Measurements from ENCODE around the gene CEP57L1. TPM values are rescaled to one million over a fixed set of nuclear protein-coding genes. Genes with fewer than 3 reads are reported as not detected.
"Not testable (repeated sequence)": the region's sequence is repeated elsewhere in the genome, so short reads cannot be mapped to it uniquely, and the experiment has no call there.

Gene CEP57L1
- polyA plus RNA-seq, 4 donors, result 3.0 to 11.3 (median 8.4) TPM

DNA sequence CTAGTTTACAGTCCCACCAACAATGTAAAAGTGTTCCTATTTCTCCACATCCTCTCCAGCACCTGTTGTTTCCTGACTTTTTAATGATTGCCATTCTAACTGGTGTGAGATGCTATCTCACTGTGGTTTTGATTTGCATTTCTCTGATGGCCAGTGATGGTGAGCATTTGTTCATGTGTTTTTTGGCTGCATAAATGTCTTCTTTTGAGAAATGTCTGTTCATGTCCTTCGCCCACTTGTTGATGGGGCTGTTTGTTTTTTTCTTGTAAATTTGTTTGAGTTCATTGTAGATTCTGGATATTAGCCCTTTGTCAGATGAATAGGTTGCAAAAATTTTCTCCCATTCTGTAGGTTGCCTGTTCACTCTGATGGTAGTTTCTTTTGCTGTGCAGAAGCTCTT is 53.4 kb downstream of the CEP57L1 start:
- not testable (repeated sequence) for H3K9me3 ChIP-seq (ENCODE audit: control insufficient read depth in 2 of 2, insufficient read depth in 1 of 2, low read depth in 1 of 2, low read length in 1 of 2); FAIRE-seq; H3K27ac ChIP-seq (ENCODE audit: low read depth in 1 of 3, low read length in 2 of 3); H3K4me3 ChIP-seq (ENCODE audit: low read depth in 1 of 3, low read length in 3 of 3); H3K36me3 ChIP-seq (ENCODE audit: control insufficient read depth in 3 of 3, insufficient read depth in 2 of 3, low read depth in 1 of 3, low read length in 3 of 3); DNase-seq; H3K27me3 ChIP-seq (ENCODE audit: control insufficient read depth in 3 of 3, insufficient read depth in 3 of 3, low read length in 3 of 3); H3K4me1 ChIP-seq (ENCODE audit: control insufficient read depth in 3 of 3, insufficient read depth in 2 of 3, low read depth in 1 of 3, low read length in 2 of 3)
- 93 to 100% (median 100%) methylated on average over 1 of the region's 1 CpG for WGBS, 3 donors

DNA sequence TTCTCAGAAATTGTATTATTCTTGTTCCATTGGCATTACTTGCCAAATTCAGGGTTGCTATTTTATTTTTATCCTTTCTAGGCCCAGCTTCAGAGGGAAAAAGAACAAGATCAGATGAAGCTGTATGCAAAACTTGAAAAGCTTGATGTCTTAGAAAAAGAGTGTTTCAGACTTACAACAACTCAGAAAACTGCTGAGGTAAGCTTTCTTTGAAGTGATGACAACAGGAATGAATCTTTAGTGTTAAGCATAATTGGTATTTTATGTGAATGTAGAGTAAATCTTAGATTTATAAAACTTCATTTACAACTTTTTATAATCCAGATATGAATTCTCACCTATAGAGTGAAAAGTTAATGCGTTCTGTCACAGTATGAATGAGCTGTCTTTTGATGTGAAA is 58.4 kb downstream of the CEP57L1 start:
- no peaks in the 10 kb centered on the region for H3K27me3 ChIP-seq (ENCODE audit: control insufficient read depth in 3 of 3, insufficient read depth in 3 of 3, low read length in 3 of 3)
- H3K36me3 ChIP-seq (ENCODE audit: control insufficient read depth in 3 of 3, insufficient read depth in 2 of 3, low read depth in 1 of 3, low read length in 3 of 3), result peaks cover 0 to 7% (median 0%) of the 10 kb centered on the region in 3 donors
- no peak overlapping the region for H3K4me3 ChIP-seq (ENCODE audit: low read depth in 1 of 3, low read length in 3 of 3)
- no peak overlapping the region for H3K27ac ChIP-seq (ENCODE audit: low read depth in 1 of 3, low read length in 2 of 3)
- no peaks in the 10 kb centered on the region for H3K4me1 ChIP-seq (ENCODE audit: control insufficient read depth in 3 of 3, insufficient read depth in 2 of 3, low read depth in 1 of 3, low read length in 2 of 3)
- peak; percentile 15 for FAIRE-seq
- H3K9me3 ChIP-seq (ENCODE audit: control insufficient read depth in 2 of 2, insufficient read depth in 1 of 2, low read depth in 1 of 2, low read length in 1 of 2), result peaks cover 0 to 4% of the 10 kb centered on the region in 2 donors
- WGBS, 3 donors, result 93 to 100% (median 97%) methylated on average over 1 of the region's 1 CpG
- no peak for DNase-seq

DNA sequence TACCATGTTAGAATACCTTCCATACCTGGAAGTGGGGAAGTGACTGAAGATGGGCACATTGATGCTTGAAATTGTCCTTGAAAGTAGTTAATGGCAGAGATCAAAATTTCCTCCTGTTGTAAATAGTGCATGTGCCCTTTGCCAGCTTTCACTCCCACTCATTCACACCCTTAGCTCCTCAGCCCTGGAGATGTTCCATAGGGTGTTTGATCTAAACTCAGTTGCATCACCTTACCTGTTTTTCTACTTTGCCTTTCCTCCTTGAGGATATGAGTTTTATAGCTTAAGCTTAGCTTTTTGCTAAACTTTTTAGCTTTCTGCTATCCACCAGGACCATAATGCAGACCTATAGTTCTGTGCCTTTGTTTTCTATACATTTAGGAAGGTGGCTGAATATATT is 69.0 kb downstream of the CEP57L1 start:
- no peak overlapping the region for H3K27ac ChIP-seq (ENCODE audit: low read depth in 1 of 3, low read length in 2 of 3)
- H3K27me3 ChIP-seq (ENCODE audit: control insufficient read depth in 3 of 3, insufficient read depth in 3 of 3, low read length in 3 of 3), result no peaks in the 10 kb centered on the region
- FAIRE-seq (no peak), DNase-seq (no peak)
- no peaks in the 10 kb centered on the region for H3K9me3 ChIP-seq (ENCODE audit: control insufficient read depth in 2 of 2, insufficient read depth in 1 of 2, low read depth in 1 of 2, low read length in 1 of 2)
- H3K4me3 ChIP-seq (ENCODE audit: low read depth in 1 of 3, low read length in 3 of 3), result no peak overlapping the region
- peaks cover 0 to 3% (median 2%) of the 10 kb centered on the region in 3 donors for H3K36me3 ChIP-seq (ENCODE audit: control insufficient read depth in 3 of 3, insufficient read depth in 2 of 3, low read depth in 1 of 3, low read length in 3 of 3)
- peaks cover 0 to 2% (median 0%) of the 10 kb centered on the region in 3 donors for H3K4me1 ChIP-seq (ENCODE audit: control insufficient read depth in 3 of 3, insufficient read depth in 2 of 3, low read depth in 1 of 3, low read length in 2 of 3)

- DNase-seq (peak; percentile 66), FAIRE-seq (no peak)
- 43 to 66% (median 49%) methylated on average over 1 of the region's 1 CpG for WGBS, 3 donors
- Histone ChIP-seq H3K27ac (ENCODE audit: low read depth in 1 of 3, low read length in 2 of 3) (peak overlapping the region in 2 of 3 donors; percentile 41 to 44), H3K36me3 (ENCODE audit: control insufficient read depth in 3 of 3, insufficient read depth in 2 of 3, low read depth in 1 of 3, low read length in 3 of 3) (peaks cover 0 to 3% (median 0%) of the 10 kb centered on the region in 3 donors), H3K4me3 (ENCODE audit: low read depth in 1 of 3, low read length in 3 of 3) (no peak overlapping the region), H3K27me3 (ENCODE audit: control insufficient read depth in 3 of 3, insufficient read depth in 3 of 3, low read length in 3 of 3) (no peaks in the 10 kb centered on the region), H3K4me1 (ENCODE audit: control insufficient read depth in 3 of 3, insufficient read depth in 2 of 3, low read depth in 1 of 3, low read length in 2 of 3) (peaks cover 0 to 2% (median 0%) of the 10 kb centered on the region in 3 donors), H3K9me3 (ENCODE audit: control insufficient read depth in 2 of 2, insufficient read depth in 1 of 2, low read depth in 1 of 2, low read length in 1 of 2) (no peaks in the 10 kb centered on the region)
Observed at GRCh38 chr6:109165392-109165974, 70.2 kb downstream of the CEP57L1 start.

- peak; percentile 9 to 36 for DNase-seq
- no peak overlapping the region for H3K4me3 ChIP-seq (ENCODE audit: low read depth in 1 of 3, low read length in 3 of 3)
- H3K27ac ChIP-seq (ENCODE audit: low read depth in 1 of 3, low read length in 2 of 3), result no peak overlapping the region
- H3K36me3 ChIP-seq (ENCODE audit: control insufficient read depth in 3 of 3, insufficient read depth in 2 of 3, low read depth in 1 of 3, low read length in 3 of 3), result no peaks in the 10 kb centered on the region
- no peaks in the 10 kb centered on the region for H3K27me3 ChIP-seq (ENCODE audit: control insufficient read depth in 3 of 3, insufficient read depth in 3 of 3, low read length in 3 of 3)
- H3K4me1 ChIP-seq (ENCODE audit: control insufficient read depth in 3 of 3, insufficient read depth in 2 of 3, low read depth in 1 of 3, low read length in 2 of 3), result peaks cover 0 to 2% (median 0%) of the 10 kb centered on the region in 3 donors
- no peaks in the 10 kb centered on the region for H3K9me3 ChIP-seq (ENCODE audit: control insufficient read depth in 2 of 2, insufficient read depth in 1 of 2, low read depth in 1 of 2, low read length in 1 of 2)
- no peak for FAIRE-seq
- 63 to 87% (median 73%) methylated on average over 3 of the region's 3 CpGs for WGBS, 3 donors
Observed at GRCh38 chr6:109166673-109167072, 71.4 kb downstream of the CEP57L1 start.

DNA sequence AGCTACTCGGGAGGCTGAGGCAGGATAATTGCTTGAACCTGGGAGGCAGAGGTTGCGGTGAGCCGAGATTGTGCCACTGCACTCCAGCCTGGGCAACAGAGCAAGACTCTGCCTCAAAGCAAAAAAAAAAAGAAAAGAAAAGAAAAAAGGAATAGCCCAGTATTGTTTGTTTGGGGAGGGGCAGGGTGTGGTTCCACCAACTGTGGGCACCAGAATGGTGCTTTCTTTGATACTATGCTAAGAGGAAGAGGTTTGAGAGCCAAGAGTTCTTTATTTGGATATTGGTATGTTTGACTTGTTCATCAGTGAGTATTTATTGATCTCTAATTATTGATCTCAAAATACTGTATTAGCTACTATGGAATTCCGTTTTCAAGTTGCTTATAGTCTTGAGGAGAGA is 72.3 kb downstream of the CEP57L1 start:
- H3K27me3 ChIP-seq (ENCODE audit: control insufficient read depth in 3 of 3, insufficient read depth in 3 of 3, low read length in 3 of 3), result no peaks in the 10 kb centered on the region
- FAIRE-seq (no peak), DNase-seq (no peak)
- H3K4me3 ChIP-seq (ENCODE audit: low read depth in 1 of 3, low read length in 3 of 3), result no peak overlapping the region
- 87 to 92% (median 90%) methylated on average over 4 of the region's 4 CpGs for WGBS, 3 donors
- H3K36me3 ChIP-seq (ENCODE audit: control insufficient read depth in 3 of 3, insufficient read depth in 2 of 3, low read depth in 1 of 3, low read length in 3 of 3), result no peaks in the 10 kb centered on the region
- H3K27ac ChIP-seq (ENCODE audit: low read depth in 1 of 3, low read length in 2 of 3), result no peak overlapping the region
- H3K9me3 ChIP-seq (ENCODE audit: control insufficient read depth in 2 of 2, insufficient read depth in 1 of 2, low read depth in 1 of 2, low read length in 1 of 2), result no peaks in the 10 kb centered on the region
- H3K4me1 ChIP-seq (ENCODE audit: control insufficient read depth in 3 of 3, insufficient read depth in 2 of 3, low read depth in 1 of 3, low read length in 2 of 3), result peaks cover 0 to 2% (median 0%) of the 10 kb centered on the region in 3 donors

DNA sequence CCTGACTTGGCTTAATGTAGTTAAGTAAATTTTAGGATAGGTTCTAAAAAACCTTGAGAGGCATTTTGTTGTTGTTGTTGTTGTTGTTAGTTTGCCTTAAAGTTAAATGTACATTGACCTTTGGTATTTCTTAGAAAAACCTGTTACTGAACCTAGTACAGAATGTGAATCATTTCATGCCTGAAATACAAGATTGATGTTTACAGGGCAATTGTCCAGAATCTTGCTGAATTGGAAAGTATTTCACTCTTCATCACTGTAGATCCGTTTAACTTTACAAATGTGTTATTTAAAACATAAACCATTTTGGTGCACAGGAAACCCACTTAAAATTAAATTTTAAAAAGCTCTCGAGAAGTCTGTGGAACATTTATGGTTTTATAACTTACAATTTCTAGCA is 75.0 kb downstream of the CEP57L1 start:
- DNase-seq (no peak), FAIRE-seq (no peak)
- H3K27me3 ChIP-seq (ENCODE audit: control insufficient read depth in 3 of 3, insufficient read depth in 3 of 3, low read length in 3 of 3), result no peaks in the 10 kb centered on the region
- peaks cover 0 to 2% (median 0%) of the 10 kb centered on the region in 3 donors for H3K4me1 ChIP-seq (ENCODE audit: control insufficient read depth in 3 of 3, insufficient read depth in 2 of 3, low read depth in 1 of 3, low read length in 2 of 3)
- H3K36me3 ChIP-seq (ENCODE audit: control insufficient read depth in 3 of 3, insufficient read depth in 2 of 3, low read depth in 1 of 3, low read length in 3 of 3), result no peaks in the 10 kb centered on the region
- WGBS, 3 donors, result 50 to 60% (median 52%) methylated on average over 2 of the region's 2 CpGs
- no peaks in the 10 kb centered on the region for H3K9me3 ChIP-seq (ENCODE audit: control insufficient read depth in 2 of 2, insufficient read depth in 1 of 2, low read depth in 1 of 2, low read length in 1 of 2)
- no peak overlapping the region for H3K4me3 ChIP-seq (ENCODE audit: low read depth in 1 of 3, low read length in 3 of 3)
- no peak overlapping the region for H3K27ac ChIP-seq (ENCODE audit: low read depth in 1 of 3, low read length in 2 of 3)

GRCh38 chr6:109172101-109172746 is 76.9 kb downstream of the CEP57L1 start:
- FAIRE-seq, result no peak
- 77 to 89% (median 82%) methylated on average over 2 of the region's 2 CpGs for WGBS, 3 donors
- Histone ChIP-seq H3K4me3 (ENCODE audit: low read depth in 1 of 3, low read length in 3 of 3) (no peak overlapping the region), H3K27ac (ENCODE audit: low read depth in 1 of 3, low read length in 2 of 3) (no peak overlapping the region), H3K27me3 (ENCODE audit: control insufficient read depth in 3 of 3, insufficient read depth in 3 of 3, low read length in 3 of 3) (no peaks in the 10 kb centered on the region), H3K36me3 (ENCODE audit: control insufficient read depth in 3 of 3, insufficient read depth in 2 of 3, low read depth in 1 of 3, low read length in 3 of 3) (no peaks in the 10 kb centered on the region), H3K4me1 (ENCODE audit: control insufficient read depth in 3 of 3, insufficient read depth in 2 of 3, low read depth in 1 of 3, low read length in 2 of 3) (no peaks in the 10 kb centered on the region), H3K9me3 (ENCODE audit: control insufficient read depth in 2 of 2, insufficient read depth in 1 of 2, low read depth in 1 of 2, low read length in 1 of 2) (no peaks in the 10 kb centered on the region)
- no peak for DNase-seq

GRCh38 chr6:109174916-109175315 is 79.6 kb downstream of the CEP57L1 start:
- Histone ChIP-seq H3K27ac (ENCODE audit: low read depth in 1 of 3, low read length in 2 of 3) (no peak overlapping the region), H3K4me1 (ENCODE audit: control insufficient read depth in 3 of 3, insufficient read depth in 2 of 3, low read depth in 1 of 3, low read length in 2 of 3) (no peaks in the 10 kb centered on the region), H3K27me3 (ENCODE audit: control insufficient read depth in 3 of 3, insufficient read depth in 3 of 3, low read length in 3 of 3) (no peaks in the 10 kb centered on the region), H3K9me3 (ENCODE audit: control insufficient read depth in 2 of 2, insufficient read depth in 1 of 2, low read depth in 1 of 2, low read length in 1 of 2) (no peaks in the 10 kb centered on the region), H3K36me3 (ENCODE audit: control insufficient read depth in 3 of 3, insufficient read depth in 2 of 3, low read depth in 1 of 3, low read length in 3 of 3) (no peaks in the 10 kb centered on the region), H3K4me3 (ENCODE audit: low read depth in 1 of 3, low read length in 3 of 3) (no peak overlapping the region)
- 85 to 97% (median 94%) methylated on average over 2 of the region's 2 CpGs for WGBS, 3 donors
- FAIRE-seq, result no peak
- no peak for DNase-seq
